K562 (cell line): ENCODE measurements around the gene UBL7. TPM values are rescaled to one million over a fixed set of nuclear protein-coding genes. Genes with fewer than 3 reads are reported as not detected.

ENCODE experiments used
- ARID4B ChIP-seq: sonication (generic); formaldehyde crosslinking; IDR thresholded peaks from 2 replicates; pipeline ENCODE4 v1.8.0; 2022; ENCODE audit warnings: mild to moderate bottlenecking, missing genetic modification reagents
- ASH1L ChIP-seq: fragments of 450-650 bp; IDR thresholded peaks from 2 replicates; pipeline ENCODE4 v1.6.1; 2018; ENCODE audit warnings: borderline replicate concordance, mild to moderate bottlenecking, low read depth; ENCODE audit not compliant: partially characterized antibody
- BHLHE40 ChIP-seq: IDR thresholded peaks from 2 replicates; pipeline ENCODE4 v1.6.1; 2011; ENCODE audit warnings: low read length, improper control_type of control experiment
- DNMT1 ChIP-seq: fragments of 450-650 bp; IDR thresholded peaks from 2 replicates; pipeline ENCODE4 v1.6.1; 2016; ENCODE audit warnings: antibody characterized with exemption, mild to moderate bottlenecking
- E2F6 ChIP-seq, 2 experiments: IDR thresholded peaks; 2 replicates each; pipeline ENCODE4 v1.6.1; 2011; ENCODE audit warnings: borderline replicate concordance in 1 of 2, control low read depth in 1 of 2, low read depth in 1 of 2, low read length in 1 of 2, mild to moderate bottlenecking in 1 of 2, mixed read lengths in 1 of 2, moderate library complexity in 1 of 2; ENCODE audit not compliant: insufficient read depth in 1 of 2, insufficient read length in 1 of 2, poor library complexity in 1 of 2, severe bottlenecking in 1 of 2; ENCODE audit errors: extremely low read depth in 1 of 2
- ESRRA ChIP-seq: fragments of 450-650 bp; IDR thresholded peaks from 2 replicates; pipeline ENCODE4 v1.6.1; 2014; ENCODE audit warnings: low read depth, mild to moderate bottlenecking, moderate library complexity, borderline replicate concordance
- FOXJ3 ChIP-seq: sonication (generic); formaldehyde crosslinking; IDR thresholded peaks from 2 replicates; pipeline ENCODE4 v1.4.0; 2020; ENCODE audit warnings: mild to moderate bottlenecking, missing genetic modification reagents
- HDGF ChIP-seq: fragments of 450-650 bp; IDR thresholded peaks from 2 replicates; pipeline ENCODE4 v1.6.1; 2016
- MAFK ChIP-seq: IDR thresholded peaks from 2 replicates; pipeline ENCODE4 v1.6.1; 2011; ENCODE audit warnings: low read length, improper control_type of control experiment
- MED1 ChIP-seq: sonication (generic); formaldehyde crosslinking; IDR thresholded peaks from 2 replicates; pipeline ENCODE4 v1.8.1; 2023; ENCODE audit warnings: missing genetic modification reagents, borderline replicate concordance
- POLR2G ChIP-seq: fragments of 200-400 bp; formaldehyde crosslinking; IDR thresholded peaks from 2 replicates; pipeline ENCODE4 v1.6.1; 2017; ENCODE audit warnings: low read depth, mild to moderate bottlenecking, antibody characterized with exemption, low read length, moderate library complexity
- RBM15 ChIP-seq: fragments of 200-400 bp; formaldehyde crosslinking; IDR thresholded peaks from 2 replicates; pipeline ENCODE4 v1.6.1; 2018; ENCODE audit warnings: mild to moderate bottlenecking, low read length, moderate library complexity; ENCODE audit not compliant: insufficient read depth
- RBM17 ChIP-seq: fragments of 200-400 bp; formaldehyde crosslinking; IDR thresholded peaks from 2 replicates; pipeline ENCODE4 v1.6.1; 2017; ENCODE audit warnings: low read depth, mild to moderate bottlenecking, low read length, borderline replicate concordance
- U2AF1 ChIP-seq: fragments of 200-400 bp; formaldehyde crosslinking; optimal IDR thresholded peaks from 2 replicates; pipeline ENCODE3; 2017; ENCODE audit warnings: mild to moderate bottlenecking, low read depth, low read length, moderate library complexity
- ZNF133 ChIP-seq: fragments of 250-450 bp; sonication (Bioruptor Pico); IDR thresholded peaks from 2 replicates; pipeline ENCODE4 v1.4.0; 2020; ENCODE audit warnings: mild to moderate bottlenecking
- ZNF184 ChIP-seq: sonication (generic); formaldehyde crosslinking; IDR thresholded peaks from 2 replicates; pipeline ENCODE4 v1.5.0; 2020; ENCODE audit warnings: missing genetic modification reagents
- ZNF592 ChIP-seq: fragments of 450-650 bp; IDR thresholded peaks from 2 replicates; pipeline ENCODE4 v1.6.1; 2017; ENCODE audit warnings: antibody characterized with exemption, mild to moderate bottlenecking
- polyA plus RNA-seq, 8 experiments: library from polyadenylated mRNA; depleted of rRNA in 4 of 8; stranded (reverse) in 5 of 8; unstranded in 3 of 8; fragments of >200 nt; fragmentation: Nextera tagmentation in 2 of 8; fragmentation: Illumina TruSeq in 1 of 8; extraction: Ambion mirVana in 2 of 8; extraction: Trizol in 1 of 8; gene quantifications; 2 replicates each; pipeline versions ENCODE4 v1.2.1 to v1.2.3, GENCODE V29; 2011 to 2014; ENCODE audit warnings: inconsistent platforms in 1 of 8, missing spikeins in 1 of 8
- total RNA-seq, 7 experiments: library from RNA; depleted of rRNA in 6 of 7; stranded (reverse); fragments of >200 nt in 6 of 7; fragmentation: Illumina TruSeq in 2 of 7; extraction: Trizol in 2 of 7; gene quantifications; 2 replicates each; pipeline versions ENCODE4 v1.2.1 to v1.2.3, GENCODE V29; 2011 to 2021; ENCODE audit warnings: low replicate concordance in 1 of 7

UBL7 gene
- total and polyA plus RNA-seq, 9 of the 15 experiments (the other 6 are each of a cell fraction or from before 2014, with no cell fraction given): 19.2 to 63.4 (median 44.9) TPM

DNA sequence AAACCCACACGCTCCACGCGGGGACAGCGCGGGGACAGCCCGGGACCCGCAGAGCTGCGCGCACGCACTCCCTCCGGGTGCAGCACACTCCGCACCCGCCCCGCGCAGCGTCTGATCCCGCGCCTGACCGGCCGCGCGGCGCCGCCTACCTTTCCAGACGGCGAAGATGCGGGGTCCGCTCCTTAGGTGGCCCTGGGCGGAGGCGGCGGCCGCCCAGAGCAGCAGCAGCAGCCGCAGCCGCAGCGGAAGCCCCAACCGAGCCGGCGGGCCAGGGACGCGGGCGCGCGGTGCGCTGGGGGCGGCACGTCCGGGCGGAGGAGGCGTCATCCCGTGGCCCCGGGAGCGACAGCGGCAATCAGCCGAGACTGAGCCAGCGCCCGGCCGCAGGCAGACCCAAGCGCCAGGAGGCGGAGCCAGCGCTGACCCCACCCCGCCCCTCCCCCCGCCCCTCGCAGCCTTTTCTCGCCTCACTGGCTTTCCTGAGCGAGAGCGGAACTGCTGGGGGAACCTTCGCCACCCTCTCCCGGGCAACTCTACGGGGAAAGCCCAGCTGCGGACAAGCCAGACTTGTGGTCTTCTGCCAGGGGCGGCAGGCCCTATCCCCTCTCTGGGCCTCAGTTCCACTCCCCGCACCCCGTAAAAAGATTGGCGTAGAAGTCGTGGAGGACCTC is 27.2 kb downstream of the UBL7 start, which contains the start of gene SEMA7A (continued):
- TF ChIP-seq RBM15 (no peak), BHLHE40 (peak; percentile 60), U2AF1 (peak; percentile 43), ESRRA (peak; percentile 46; the same call in 1 of the 2 replicates), POLR2G (peak; percentile 95), MAFK (no peak), RBM17 (no peak), ASH1L (no peak), FOXJ3 (no peak), HDGF (no peak), MED1 (CRISPR knock-in tag) (no peak), ARID4B (CRISPR knock-in tag) (peak; percentile 56; the same call in 1 of the 2 replicates), DNMT1 (no peak), ZNF184 (CRISPR knock-in tag) (no peak), E2F6 (IDR thresholded peaks at IDR 0.05; ENCODE audit: borderline replicate concordance in 1 of 2, extremely low read depth in 1 of 2, insufficient read depth in 1 of 2, insufficient read length in 1 of 2, low read depth in 1 of 2, low read length in 1 of 2, poor library complexity in 1 of 2, severe bottlenecking in 1 of 2) (peak in 1 of 2 experiments; percentile 10), ZNF133 (no peak), ZNF592 (peak; percentile 47; the same call in 1 of the 2 replicates)
